Measurements from ENCODE around the gene LARGE1.
"Not testable (repeated sequence)": the region's sequence is repeated elsewhere in the genome, so short reads cannot be mapped to it uniquely, and the experiment has no call there.

Gene LARGE1

GRCh38 chr22:33472462-33473344 is 447.6 kb downstream of the LARGE1 start:
- no peak for DNase-seq (ENCODE audit: low spot score)

GRCh38 chr22:33470456-33470855 is 449.8 kb downstream of the LARGE1 start:
- DNase-seq (ENCODE audit: low spot score): no peak

- no peak for DNase-seq (ENCODE audit: low spot score)
Measured at GRCh38 chr22:33467620-33468095, 452.6 kb downstream of the LARGE1 start.

- DNase-seq (ENCODE audit: low spot score): no peak
Measured at GRCh38 chr22:33467080-33467479, 453.2 kb downstream of the LARGE1 start.

GRCh38 chr22:33465554-33465953 is 454.7 kb downstream of the LARGE1 start:
- no peak for DNase-seq (ENCODE audit: low spot score)

- no peak for DNase-seq (ENCODE audit: low spot score)
Measured at GRCh38 chr22:33464698-33465097, 455.6 kb downstream of the LARGE1 start.

- no peak for DNase-seq (ENCODE audit: low spot score)
Measured at GRCh38 chr22:33461698-33462434, 458.4 kb downstream of the LARGE1 start.

- not testable (repeated sequence) for DNase-seq (ENCODE audit: low spot score)
Measured at GRCh38 chr22:33461245-33461644, 459.0 kb downstream of the LARGE1 start.

GRCh38 chr22:33459137-33459536 is 461.1 kb downstream of the LARGE1 start:
- DNase-seq (ENCODE audit: low spot score): no peak

- no peak for DNase-seq (ENCODE audit: low spot score)
Measured at GRCh38 chr22:33456511-33456910, 463.8 kb downstream of the LARGE1 start.

GRCh38 chr22:33455036-33455435 is 465.2 kb downstream of the LARGE1 start:
- no peak for DNase-seq (ENCODE audit: low spot score)

GRCh38 chr22:33451866-33452469 is 468.3 kb downstream of the LARGE1 start:
- DNase-seq (ENCODE audit: low spot score): no peak

- DNase-seq (ENCODE audit: low spot score): no peak
Measured at GRCh38 chr22:33450756-33451155, 469.5 kb downstream of the LARGE1 start.

- no peak for DNase-seq (ENCODE audit: low spot score)
Measured at GRCh38 chr22:33447733-33448132, 472.5 kb downstream of the LARGE1 start.

- no peak for DNase-seq (ENCODE audit: low spot score)
Measured at GRCh38 chr22:33443683-33444082, 476.6 kb downstream of the LARGE1 start.

GRCh38 chr22:33440756-33441155 is 479.5 kb downstream of the LARGE1 start:
- no peak for DNase-seq (ENCODE audit: low spot score)

GRCh38 chr22:33438273-33438672 is 482.0 kb downstream of the LARGE1 start:
- no peak for DNase-seq (ENCODE audit: low spot score)

- DNase-seq (ENCODE audit: low spot score): no peak
Measured at GRCh38 chr22:33431300-33431699, 489.0 kb downstream of the LARGE1 start.

GRCh38 chr22:33429281-33429680 is 491.0 kb downstream of the LARGE1 start:
- no peak for DNase-seq (ENCODE audit: low spot score)

GRCh38 chr22:33427461-33427860 is 492.8 kb downstream of the LARGE1 start:
- DNase-seq (ENCODE audit: low spot score): no peak

- no peak for DNase-seq (ENCODE audit: low spot score)
Measured at GRCh38 chr22:33426451-33426850, 493.8 kb downstream of the LARGE1 start.

- no peak for DNase-seq (ENCODE audit: low spot score)
Measured at GRCh38 chr22:33421859-33422258, 498.4 kb downstream of the LARGE1 start.

GRCh38 chr22:33418484-33418883 is 501.8 kb downstream of the LARGE1 start:
- no peak for DNase-seq (ENCODE audit: low spot score)

Data from CD4-positive, alpha-beta T cell treated with Interleukin-2 at 100 ng/mL for 4 hours (primary cell).